Transverse colon (tissue), 4 donors: ENCODE results near the gene FAM89B. TPM values are rescaled to one million over a fixed set of nuclear protein-coding genes. Genes with fewer than 3 reads are reported as not detected.

ENCODE experiments used
- DNase-seq: peaks from one replicate; pipeline ENCODE4 v3.0.0-alpha.2; 2019
- H3K27ac ChIP-seq, 4 donors: fragments of 200-600 bp; sonication (generic); 2 replicates each; pipeline ENCODE4 v1.5.1; 2016 to 2018; ENCODE audit warnings: inconsistent platforms in 4 of 4
- H3K27me3 ChIP-seq: fragments of 200-600 bp; sonication (generic); 2 replicates; pipeline ENCODE4 v1.5.1; 2017; ENCODE audit warnings: inconsistent platforms
- H3K36me3 ChIP-seq, 4 donors: fragments of 200-600 bp; sonication (generic); 2 replicates each; pipeline ENCODE4 v1.5.1; 2017 to 2019; ENCODE audit warnings: inconsistent platforms in 4 of 4
- H3K4me1 ChIP-seq, 4 donors: fragments of 200-600 bp; sonication (generic); 2 replicates each; pipeline ENCODE4 v1.5.1; 2017 to 2020; ENCODE audit warnings: inconsistent platforms in 4 of 4
- H3K4me3 ChIP-seq, 4 donors: fragments of 200-600 bp; sonication (generic); 1 replicate in 1 of 4; 2 replicates in 3 of 4; pipeline versions ENCODE4 v1.5.1 to v1.6.1; 2017 to 2019; ENCODE audit warnings: inconsistent platforms in 4 of 4
- H3K9me3 ChIP-seq, 2 donors: fragments of 200-600 bp; sonication (generic); 2 replicates each; pipeline ENCODE4 v1.5.1; 2017 to 2019; ENCODE audit warnings: inconsistent platforms in 2 of 2
- CTCF ChIP-seq, 5 experiments: fragments of 200-600 bp in 3 of 5; fragments of 450-650 bp in 2 of 5; sonication (generic) in 3 of 5; IDR thresholded peaks; 1 replicate in 2 of 5; 2 replicates in 3 of 5; pipeline ENCODE4 v1.5.1; 2016 to 2017; ENCODE audit warnings: antibody characterized with exemption in 5 of 5, inconsistent platforms in 3 of 5, mild to moderate bottlenecking in 2 of 5, moderate library complexity in 1 of 5
- EP300 ChIP-seq: sonication (generic); formaldehyde crosslinking; IDR thresholded peaks from one replicate; pipeline ENCODE4 v1.6.1; 2017; ENCODE audit warnings: antibody characterized with exemption, low read depth
- POLR2A ChIP-seq: fragments of 450-650 bp; IDR thresholded peaks from one replicate; pipeline ENCODE4 v1.6.1; 2016; ENCODE audit warnings: antibody characterized with exemption, mild to moderate bottlenecking, moderate library complexity
- POLR2AphosphoS5 ChIP-seq, 3 donors: sonication (generic); formaldehyde crosslinking; IDR thresholded peaks; one replicate each; pipeline ENCODE4 v1.6.1; 2016; ENCODE audit warnings: antibody characterized with exemption in 3 of 3
- WGBS, 2 donors: methylation state at CpG; one replicate each; pipeline ENCODE4 v1.1.5; 2018; ENCODE audit warnings: low coverage in 1 of 2; 5-methylcytosine and 5-hydroxymethylcytosine counted together
- in situ Hi-C, 4 donors: fragments of 200-750 bp; cut with MboI; loops; one replicate each; pipeline versions ENCODE4 v1.15.0 to v1.15.1; 2017; ENCODE audit warnings: low sequenced_read_pairs in 3 of 4, low pct_ligation_motif_present in 1 of 4, low pct_unique_long_range_greater_than_20kb in 1 of 4
- intact Hi-C: fragments of 100-400 bp; cut with DNase I; formaldehyde crosslinking; loops from one replicate; pipeline ENCODE4 v1.15.1; 2023; ENCODE audit warnings: low total_unique reads
- total RNA-seq, 4 donors: library from RNA; depleted of rRNA; stranded (reverse); fragments of >200 nt; gene quantifications; one replicate each; pipeline ENCODE4 v1.1.0, GENCODE V29; 2016

FAM89B gene
- total RNA-seq, 4 donors from 2014 or later = 25.2 to 254 (median 51.6) TPM

- intact Hi-C loops (no loop called here), in situ Hi-C loops (loop anchor here in 1 of 4 donors (5.0 kb wide), 1 partner anchor 58 kb away; no protein-coding TSS in a partner anchor)
- TF ChIP-seq EP300 (no peak), CTCF (IDR thresholded peaks at IDR 0.05) (no peak)
- H3K4me3 ChIP-seq = no peak overlapping the region
- H3K36me3 ChIP-seq = peaks cover 0 to 18% (median 7%) of the 10 kb centered on the region in 4 donors
- no peak for DNase-seq
- no peaks in the 10 kb centered on the region for H3K27me3 ChIP-seq
- 100% methylated on average over 6 of the region's 6 CpGs; no CpG with 5 or more reads in 1 of the 2 donors for WGBS, 2 donors
- no peaks in the 10 kb centered on the region for H3K9me3 ChIP-seq
- H3K27ac ChIP-seq = no peak overlapping the region
- H3K4me1 ChIP-seq = peaks cover 0 to 9% (median 9%) of the 10 kb centered on the region in 4 donors
Observed at GRCh38 chr11:65599955-65600246, 27.6 kb downstream of the FAM89B start.

- in situ Hi-C loops = loop anchor here in 1 of 4 donors (5.0 kb wide), 1 partner anchor 62 kb away; no protein-coding TSS in a partner anchor
- no peak for DNase-seq
- H3K9me3 ChIP-seq = no peaks in the 10 kb centered on the region
- TF ChIP-seq POLR2A (no peak), CTCF (IDR thresholded peaks at IDR 0.05) (no peak), EP300 (no peak), POLR2AphosphoS5 (IDR thresholded peaks at IDR 0.05) (no peak)
- intact Hi-C loops = no loop called here
- H3K4me1 ChIP-seq = peaks cover 7 to 22% (median 12%) of the 10 kb centered on the region in 4 donors
- no peak overlapping the region for H3K27ac ChIP-seq
- WGBS, 2 donors = 92% methylated on average over 1 of the region's 1 CpG; no CpG with 5 or more reads in 1 of the 2 donors
- H3K36me3 ChIP-seq = peaks cover 0 to 19% (median 9%) of the 10 kb centered on the region in 4 donors
- no peak overlapping the region for H3K4me3 ChIP-seq
- no peaks in the 10 kb centered on the region for H3K27me3 ChIP-seq
Observed at GRCh38 chr11:65604258-65604657, 31.9 kb downstream of the FAM89B start.

GRCh38 chr11:65606876-65607613, 34.7 kb downstream of the FAM89B start:
- H3K9me3 ChIP-seq = no peaks in the 10 kb centered on the region
- H3K36me3 ChIP-seq = peaks cover 0 to 19% (median 9%) of the 10 kb centered on the region in 4 donors
- H3K4me1 ChIP-seq = peaks cover 19 to 50% (median 28%) of the 10 kb centered on the region in 4 donors
- in situ Hi-C loops = no loop called here
- TF ChIP-seq POLR2AphosphoS5 (IDR thresholded peaks at IDR 0.05) (peak in 2 of 3 donors; percentile 30 to 31), POLR2A (no peak), CTCF (IDR thresholded peaks at IDR 0.05) (no peak)
- WGBS, 2 donors = 70% methylated on average over 67 of the region's 67 CpGs; no CpG with 5 or more reads in 1 of the 2 donors
- peak overlapping the region; percentile 78 to 91 (median 78) for H3K27ac ChIP-seq
- H3K4me3 ChIP-seq = peak overlapping the region in 2 of 4 donors; percentile 9 to 27
- intact Hi-C loops = no loop called here
- H3K27me3 ChIP-seq = no peaks in the 10 kb centered on the region
- DNase-seq = peak; percentile 91

- intact Hi-C loops (no loop called here), in situ Hi-C loops (no loop called here)
- Histone ChIP-seq H3K9me3 (no peaks in the 10 kb centered on the region), H3K27me3 (no peaks in the 10 kb centered on the region), H3K4me3 (peak overlapping the region in 2 of 4 donors; percentile 9 to 27), H3K27ac (peak overlapping the region; percentile 22 to 91 (median 70)), H3K36me3 (peaks cover 0 to 19% (median 9%) of the 10 kb centered on the region in 4 donors), H3K4me1 (peaks cover 27 to 58% (median 36%) of the 10 kb centered on the region in 4 donors)
- WGBS, 2 donors = 83% methylated on average over 37 of the region's 37 CpGs; no CpG with 5 or more reads in 1 of the 2 donors
- TF ChIP-seq POLR2AphosphoS5 (IDR thresholded peaks at IDR 0.05) = no peak
- no peak for TF ChIP-seq POLR2A
- no peak for TF ChIP-seq CTCF (IDR thresholded peaks at IDR 0.05)
- TF ChIP-seq EP300 = no peak
- no peak for DNase-seq
Observed at GRCh38 chr11:65607614-65608426, 35.5 kb downstream of the FAM89B start.
